ENCODE results near the gene KDM5A.
"Not testable (repeated sequence)": the region's sequence is repeated elsewhere in the genome, so short reads cannot be mapped to it uniquely, and the experiment has no call there.

KDM5A gene

DNA sequence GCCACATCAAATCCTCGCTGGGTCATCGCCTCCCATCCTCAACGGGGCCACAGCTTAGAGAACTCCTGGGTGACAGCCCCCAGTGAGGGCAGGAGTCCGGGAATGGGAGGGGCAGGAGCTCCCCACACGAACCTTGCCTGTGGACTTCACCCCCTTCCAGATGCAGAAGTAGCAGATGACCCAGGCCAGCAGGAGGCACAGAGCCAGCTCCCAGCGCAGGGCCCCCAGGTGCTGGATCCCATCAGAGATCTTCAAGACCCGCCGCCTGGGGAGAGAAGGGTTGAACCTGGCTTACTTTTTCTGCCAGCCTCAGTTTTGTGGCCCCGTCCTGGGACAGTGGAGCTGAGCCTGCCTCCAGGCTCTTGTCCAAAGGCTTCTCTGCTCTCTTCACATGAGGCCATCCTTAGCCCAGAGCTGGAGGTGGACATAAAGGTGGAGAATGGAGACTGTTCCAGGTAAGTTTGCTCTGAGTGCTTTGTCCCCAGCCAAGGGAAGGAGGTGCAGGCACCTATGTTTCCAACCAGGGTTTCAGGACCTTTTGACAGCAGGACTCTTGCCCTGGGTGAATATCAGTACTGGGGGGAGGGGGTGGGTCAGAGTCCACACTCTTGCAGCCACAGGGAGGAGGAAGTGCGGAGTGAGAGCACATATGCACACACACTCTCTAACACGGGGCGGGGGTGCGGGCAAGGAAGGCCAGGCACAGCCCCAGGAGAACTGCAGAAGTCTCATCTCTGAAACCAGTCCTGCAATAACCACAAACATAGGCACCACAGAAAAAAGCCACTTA, 151.9 kb downstream of the KDM5A start:
- H3K4me3 ChIP-seq (ENCODE audit: low read depth, low read length), result no peak overlapping the region
- TF ChIP-seq, protein P1, sequence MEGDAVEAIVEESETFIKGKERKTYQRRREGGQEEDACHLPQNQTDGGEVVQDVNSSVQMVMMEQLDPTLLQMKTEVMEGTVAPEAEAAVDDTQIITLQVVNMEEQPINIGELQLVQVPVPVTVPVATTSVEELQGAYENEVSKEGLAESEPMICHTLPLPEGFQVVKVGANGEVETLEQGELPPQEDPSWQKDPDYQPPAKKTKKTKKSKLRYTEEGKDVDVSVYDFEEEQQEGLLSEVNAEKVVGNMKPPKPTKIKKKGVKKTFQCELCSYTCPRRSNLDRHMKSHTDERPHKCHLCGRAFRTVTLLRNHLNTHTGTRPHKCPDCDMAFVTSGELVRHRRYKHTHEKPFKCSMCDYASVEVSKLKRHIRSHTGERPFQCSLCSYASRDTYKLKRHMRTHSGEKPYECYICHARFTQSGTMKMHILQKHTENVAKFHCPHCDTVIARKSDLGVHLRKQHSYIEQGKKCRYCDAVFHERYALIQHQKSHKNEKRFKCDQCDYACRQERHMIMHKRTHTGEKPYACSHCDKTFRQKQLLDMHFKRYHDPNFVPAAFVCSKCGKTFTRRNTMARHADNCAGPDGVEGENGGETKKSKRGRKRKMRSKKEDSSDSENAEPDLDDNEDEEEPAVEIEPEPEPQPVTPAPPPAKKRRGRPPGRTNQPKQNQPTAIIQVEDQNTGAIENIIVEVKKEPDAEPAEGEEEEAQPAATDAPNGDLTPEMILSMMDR (IDR thresholded peaks at IDR 0.05; ENCODE audit: borderline replicate concordance, insufficient read depth, low read depth, low read length), result no peak

DNA sequence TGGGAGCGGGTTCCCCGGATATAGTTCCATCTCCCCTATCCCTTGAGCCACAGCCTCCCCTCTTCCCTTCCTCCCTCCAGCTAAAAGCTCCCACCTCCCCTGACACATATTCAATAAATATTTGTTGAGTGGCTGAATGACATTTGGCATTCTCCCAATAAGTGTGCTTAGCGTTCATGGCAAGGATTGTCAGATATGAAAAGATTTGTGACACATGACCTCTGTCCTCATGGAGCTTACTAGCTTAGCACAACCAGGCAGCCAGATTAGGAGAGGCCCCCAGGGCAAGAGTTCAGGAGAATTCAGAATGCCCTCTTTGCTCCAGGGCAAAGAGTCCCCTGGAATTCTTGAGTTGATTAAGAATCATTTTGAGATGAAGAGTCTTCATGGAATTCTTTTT, 152.7 kb downstream of the KDM5A start:
- no peak overlapping the region for H3K4me3 ChIP-seq (ENCODE audit: low read depth, low read length)
- TF ChIP-seq, protein P1 (IDR thresholded peaks at IDR 0.05; ENCODE audit: borderline replicate concordance, insufficient read depth, low read depth, low read length), result no peak

DNA sequence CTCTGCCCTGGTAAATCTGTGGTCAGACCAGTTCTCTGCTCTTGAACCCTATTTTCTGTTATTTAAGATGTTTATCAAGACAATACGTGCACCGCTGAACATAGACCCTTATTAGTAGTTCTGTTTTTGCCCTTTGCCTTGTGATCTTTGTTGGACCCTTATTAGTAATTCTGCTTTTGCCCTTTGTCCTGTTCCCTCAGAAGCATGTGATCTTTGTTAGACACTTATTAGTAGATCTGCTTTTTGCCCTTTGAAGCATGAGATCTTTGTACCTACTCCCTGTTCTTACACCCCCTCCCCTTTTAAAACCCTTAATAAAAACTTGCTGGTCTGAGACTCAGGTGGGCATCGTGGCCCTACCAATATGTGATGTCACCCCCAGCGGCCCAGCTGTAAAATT, 153.2 kb downstream of the KDM5A start:
- H3K4me3 ChIP-seq (ENCODE audit: low read depth, low read length), result not testable (repeated sequence)

DNA sequence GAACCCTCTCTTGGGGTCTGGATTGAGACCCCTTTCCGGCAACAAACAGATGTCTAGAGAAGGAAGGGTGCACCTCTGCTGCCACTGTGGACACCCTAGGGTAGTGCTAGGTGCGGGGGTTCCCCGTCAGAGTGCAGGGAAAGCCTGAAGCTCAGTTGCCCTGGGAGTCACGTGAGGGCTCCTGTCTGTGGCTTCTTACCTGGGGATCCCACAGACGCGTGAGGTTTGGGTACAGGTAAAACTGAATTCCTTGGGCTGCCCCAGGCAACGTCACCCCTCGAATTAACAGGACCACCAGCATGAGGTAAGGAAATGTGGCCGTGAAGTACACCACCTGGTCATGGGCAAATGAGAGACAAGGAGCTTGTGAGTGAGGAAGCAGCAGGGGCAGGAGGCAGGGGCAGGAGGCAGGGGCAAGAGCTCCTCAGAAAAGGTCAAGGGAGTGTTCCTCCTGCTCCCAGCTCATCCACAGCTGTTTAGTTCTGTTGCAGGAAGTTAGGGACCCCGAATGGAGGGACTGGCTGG, 154.2 kb downstream of the KDM5A start:
- TF ChIP-seq, protein P1 (IDR thresholded peaks at IDR 0.05; ENCODE audit: borderline replicate concordance, insufficient read depth, low read depth, low read length), result no peak
- H3K4me3 ChIP-seq (ENCODE audit: low read depth, low read length), result no peak overlapping the region

DNA sequence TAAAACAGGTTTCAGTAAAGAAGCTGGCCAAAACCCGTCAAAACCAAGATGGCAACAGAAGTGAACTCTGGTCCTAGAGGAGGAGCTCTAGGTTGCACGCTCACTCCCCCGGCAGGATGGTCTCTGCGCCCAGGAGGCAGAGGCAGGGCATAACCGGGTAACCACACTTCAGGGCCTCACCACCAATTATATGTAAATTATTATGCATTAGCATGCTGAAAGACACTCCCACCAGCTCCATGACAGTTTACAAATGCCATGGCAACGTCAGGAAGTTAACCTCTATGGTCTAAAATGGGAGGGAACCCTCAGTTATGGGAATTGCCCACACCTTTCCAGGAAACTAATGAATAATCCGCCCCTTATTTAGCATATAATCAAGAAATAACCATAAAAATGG, 155.1 kb downstream of the KDM5A start:
- no peak overlapping the region for H3K4me3 ChIP-seq (ENCODE audit: low read depth, low read length)
- TF ChIP-seq, protein P1 (IDR thresholded peaks at IDR 0.05; ENCODE audit: borderline replicate concordance, insufficient read depth, low read depth, low read length), result no peak

DNA sequence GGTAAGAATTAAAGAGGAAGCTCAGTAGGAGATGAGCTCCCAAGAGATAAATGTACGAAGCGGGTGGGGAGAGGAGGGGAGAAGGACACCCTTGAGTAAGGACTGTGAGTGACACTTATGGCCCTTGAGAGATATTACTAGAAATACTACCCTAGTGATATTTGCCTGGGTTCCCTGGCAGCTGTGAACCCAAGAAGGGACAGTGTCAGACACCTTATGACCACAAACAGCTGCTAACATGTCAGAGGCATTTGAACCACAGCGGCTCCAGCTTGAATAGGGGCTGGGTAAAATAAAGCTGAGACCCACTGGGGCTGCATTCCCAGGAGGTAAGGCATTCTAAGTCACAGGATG, 155.5 kb downstream of the KDM5A start:
- H3K4me3 ChIP-seq (ENCODE audit: low read depth, low read length), result no peak overlapping the region
- TF ChIP-seq, protein P1 (IDR thresholded peaks at IDR 0.05; ENCODE audit: borderline replicate concordance, insufficient read depth, low read depth, low read length), result no peak

DNA sequence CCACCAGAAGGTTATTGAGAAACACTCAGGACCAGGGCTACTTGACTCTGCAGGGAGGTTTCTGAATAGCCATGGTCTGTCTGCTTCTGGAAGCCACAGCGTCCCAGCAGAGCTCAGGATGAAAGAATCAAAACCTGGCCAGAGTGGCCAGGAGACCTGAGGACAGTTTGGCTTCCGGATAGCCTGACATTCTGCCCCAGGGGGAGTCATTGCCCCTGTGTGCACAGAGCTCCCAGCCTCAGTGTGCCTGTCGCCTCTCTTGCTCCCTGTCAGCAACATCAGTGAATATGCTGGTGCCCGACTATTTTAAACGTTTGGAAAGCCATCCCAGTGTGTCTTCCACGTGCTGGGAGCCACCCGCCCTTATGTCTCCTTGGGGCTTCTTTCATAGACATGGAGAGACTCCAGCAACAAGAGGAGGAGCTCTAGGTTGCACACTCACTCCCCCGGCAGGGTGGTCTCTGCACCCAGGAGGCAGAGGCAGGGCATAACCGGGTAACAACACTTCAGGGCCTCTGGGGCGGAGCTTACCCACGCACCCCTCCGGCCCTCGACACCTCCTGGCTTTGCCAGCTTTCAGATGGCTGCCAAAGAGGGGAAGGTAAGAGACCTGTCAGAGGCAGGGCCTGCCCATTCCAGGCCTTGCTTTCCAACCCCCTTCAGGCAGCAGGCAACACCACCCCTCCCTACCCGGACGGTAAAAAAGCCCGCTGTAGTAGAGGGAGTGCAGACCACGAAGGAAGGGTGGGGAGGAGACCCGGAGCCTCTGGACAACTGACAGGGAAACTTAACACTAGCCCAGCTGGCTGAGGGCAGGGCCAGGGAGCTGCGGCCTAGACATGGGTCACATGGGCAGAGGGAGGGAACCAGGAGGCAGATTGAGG, 156.1 kb downstream of the KDM5A start:
- TF ChIP-seq, protein P1 (IDR thresholded peaks at IDR 0.05; ENCODE audit: borderline replicate concordance, insufficient read depth, low read depth, low read length), result no peak
- H3K4me3 ChIP-seq (ENCODE audit: low read depth, low read length), result no peak overlapping the region

Measured in GM12875 (cell line).